ENCODE data around the gene RECQL5. TPM values are rescaled to one million over a fixed set of nuclear protein-coding genes. Genes with fewer than 3 reads are reported as not detected.
"Not testable (repeated sequence)": the region's sequence is repeated elsewhere in the genome, so short reads cannot be mapped to it uniquely, and the experiment has no call there.

Gene RECQL5
- total RNA-seq, 2 donors from 2014 or later = 35.1 to 47.4 TPM

- DNase-seq (ENCODE audit: low spot score in 2 of 2) (peak; percentile 61 to 74), ATAC-seq (peak; percentile 34 to 54)
- Mint-ChIP-seq H3K36me3 (no peaks in the 10 kb centered on the region), H3K27ac (no peak within 1 kb of the TSS), H3K9me3 (no peaks in the 10 kb centered on the region)
Measured at GRCh38 chr17:75587675-75588595, 79.0 kb downstream of the RECQL5 start, which contains the start of gene MYO15B. Gene MYO15B (plus strand): TSS chr17:75587800. CDS start chr17:75588058, 258 bp downstream.

GRCh38 chr17:75584849-75585175, 82.1 kb downstream of the RECQL5 start:
- Mint-ChIP-seq H3K36me3 (peaks cover 7 to 12% of the 10 kb centered on the region in 2 donors), H3K27ac (no peak overlapping the region), H3K9me3 (peaks cover 0 to 7% of the 10 kb centered on the region in 2 donors)
- ATAC-seq = no peak
- DNase-seq (ENCODE audit: low spot score in 2 of 2) = no peak

- ATAC-seq; H3K27ac Mint-ChIP-seq; DNase-seq (ENCODE audit: low spot score in 2 of 2); H3K9me3 Mint-ChIP-seq: not testable (repeated sequence)
- peaks cover 7 to 12% of the 10 kb centered on the region in 2 donors for H3K36me3 Mint-ChIP-seq
Measured at GRCh38 chr17:75583197-75583596, 83.8 kb downstream of the RECQL5 start.

- ATAC-seq = peak; percentile 20 to 61
- peaks cover 7 to 12% of the 10 kb centered on the region in 2 donors for H3K36me3 Mint-ChIP-seq
Measured at GRCh38 chr17:75581121-75581725, 85.7 kb downstream of the RECQL5 start.

More at GRCh38 chr17:75581121-75581725, 85.7 kb downstream of the RECQL5 start:
- DNase-seq (ENCODE audit: low spot score in 2 of 2) = peak in 1 of 2 donors; percentile 64
- H3K27ac Mint-ChIP-seq = peak overlapping the region; percentile 13 to 77
- H3K9me3 Mint-ChIP-seq = not testable (repeated sequence)

Other genes starting within 250 kb of the RECQL5 start
- gene TMEM94, start 210.5 kb downstream of the RECQL5 start, total RNA-seq = 10 to 100 TPM; 64.5 to 65.2 TPM
- 1 to 10 TPM; 1.7 to 3.5 TPM for gene CASKIN2, start 151.6 kb downstream of the RECQL5 start, total RNA-seq
- gene TSEN54, start 150.6 kb downstream of the RECQL5 start, total RNA-seq = 10 to 100 TPM; 26.8 to 45.5 TPM
- gene LLGL2, start 141.5 kb downstream of the RECQL5 start, total RNA-seq = 10 to 100 TPM; 12.0 to 12.8 TPM
- gene MYO15B, start 79.4 kb downstream of the RECQL5 start, total RNA-seq = 10 to 100 TPM; 38.4 to 45.0 TPM
- under 1 TPM; 0.06 to 0.32 TPM for gene SMIM5, start 33.7 kb downstream of the RECQL5 start, total RNA-seq
- 10 to 100 TPM; 76.3 to 78.8 TPM for gene SAP30BP, start 184 bp upstream of the RECQL5 start, total RNA-seq
- gene ITGB4, start 54.3 kb upstream of the RECQL5 start, total RNA-seq = 1 to 10 TPM in 1 of 2 donors, under 1 TPM in 1; 0.76 to 1.1 TPM
- 10 to 100 TPM; 54.7 to 74.8 TPM for gene GALK1, start 98.0 kb upstream of the RECQL5 start, total RNA-seq
- 10 to 100 TPM; 15.3 to 29.3 TPM for gene UNK, start 117.7 kb upstream of the RECQL5 start, total RNA-seq
- gene UNC13D, start 177.2 kb upstream of the RECQL5 start, total RNA-seq = 100 to 1,000 TPM; 128 to 143 TPM
- gene WBP2, start 188.2 kb upstream of the RECQL5 start, total RNA-seq = 100 to 1,000 TPM in 1 of 2 donors, 10 to 100 TPM in 1; 78.2 to 144 TPM
- 10 to 100 TPM; 11.5 to 26.2 TPM for gene TRIM47, start 211.4 kb upstream of the RECQL5 start, total RNA-seq
- gene TRIM65, start 229.8 kb upstream of the RECQL5 start, total RNA-seq = 10 to 100 TPM; 16.2 to 31.9 TPM
- gene MRPL38, start 237.7 kb upstream of the RECQL5 start, total RNA-seq = 100 to 1,000 TPM; 101 to 105 TPM